PC-9 (cell line): ENCODE results near the gene THSD7B.

Source experiments
- CTCF ChIP-seq: fragments of 200-600 bp; sonication (generic); conservative IDR thresholded peaks from 2 replicates; pipeline ENCODE4 v1.6.1; 2017; ENCODE audit warnings: mixed run types, antibody characterized with exemption, mild to moderate bottlenecking, moderate library complexity
- EZH2 ChIP-seq: fragments of 200-600 bp; sonication (generic); IDR thresholded peaks from 2 replicates; pipeline ENCODE4 v1.8.0; 2017; ENCODE audit warnings: antibody characterized with exemption, low read depth

DNA sequence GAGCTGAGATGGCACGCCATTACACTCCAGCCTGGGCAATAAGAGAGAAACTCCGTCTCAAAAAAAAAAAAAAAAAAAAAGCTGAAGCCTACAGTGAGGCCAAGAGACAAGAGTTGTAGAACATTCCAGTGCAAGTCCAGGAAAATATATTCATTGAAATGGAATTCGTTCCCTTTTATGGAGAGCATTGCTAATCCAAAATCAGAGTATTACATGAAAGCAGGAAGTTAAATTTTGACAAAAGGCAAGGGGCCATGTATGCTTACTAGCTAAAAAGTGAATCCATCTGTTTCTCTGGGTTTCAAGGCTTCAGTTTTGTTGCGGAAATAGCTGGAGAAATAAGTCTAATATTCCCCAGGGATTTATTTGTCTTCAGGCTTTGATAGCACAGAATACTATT is 471.7 kb downstream of the THSD7B start:
- no peak for TF ChIP-seq EZH2
- no peak for TF ChIP-seq CTCF
